Central memory CD8-positive, alpha-beta T cell (primary cell): ENCODE results near the gene SLC16A3.
"Not testable (repeated sequence)": the region's sequence is repeated elsewhere in the genome, so short reads cannot be mapped to it uniquely, and the experiment has no call there.

ENCODE experiments used
- ATAC-seq: fragments of 150-1000 bp; cut with Tn5 transposase; replicated peaks from 2 replicates; pipeline ENCODE4 v1.10.0; 2022; ENCODE audit warnings: mild to moderate bottlenecking, moderate FRiP score, moderate number of reproducible peaks; ENCODE audit not compliant: poor library complexity, severe bottlenecking; ENCODE audit errors: extremely low read depth
- DNase-seq, 2 donors: peaks; one replicate each; pipeline ENCODE4 v3.0.0; 2021; ENCODE audit warnings: low spot score in 2 of 2
- H3K27ac Mint-ChIP-seq: one replicate; pipeline ENCODE4 v1.8.0; 2022; ENCODE audit warnings: low read depth, mild to moderate bottlenecking, moderate library complexity, mixed read lengths
- H3K27me3 Mint-ChIP-seq: one replicate; pipeline ENCODE4 v1.8.0; 2022; ENCODE audit warnings: mixed read lengths
- H3K36me3 Mint-ChIP-seq: one replicate; pipeline ENCODE4 v1.8.0; 2022; ENCODE audit warnings: mild to moderate bottlenecking, moderate library complexity, mixed read lengths; ENCODE audit not compliant: insufficient read depth
- H3K4me1 Mint-ChIP-seq: one replicate; pipeline ENCODE4 v1.8.0; 2022; ENCODE audit warnings: mixed read lengths
- H3K4me3 Mint-ChIP-seq: one replicate; pipeline ENCODE4 v1.8.0; 2022; ENCODE audit warnings: mild to moderate bottlenecking, moderate library complexity, mixed read lengths
- H3K9me3 Mint-ChIP-seq: one replicate; pipeline ENCODE4 v1.8.0; 2022; ENCODE audit warnings: mixed read lengths

SLC16A3 gene

GRCh38 chr17:82195675-82196672 is 32.9 kb upstream of the SLC16A3 start:
- H3K4me3 Mint-ChIP-seq = no peak overlapping the region
- H3K27me3 Mint-ChIP-seq = no peaks in the 10 kb centered on the region
- H3K9me3 Mint-ChIP-seq = no peaks in the 10 kb centered on the region
- peaks cover 13% of the 10 kb centered on the region for H3K36me3 Mint-ChIP-seq
- no peak overlapping the region for H3K27ac Mint-ChIP-seq
- peaks cover 12% of the 10 kb centered on the region for H3K4me1 Mint-ChIP-seq
- ATAC-seq (no peak), DNase-seq (no peak)

DNA sequence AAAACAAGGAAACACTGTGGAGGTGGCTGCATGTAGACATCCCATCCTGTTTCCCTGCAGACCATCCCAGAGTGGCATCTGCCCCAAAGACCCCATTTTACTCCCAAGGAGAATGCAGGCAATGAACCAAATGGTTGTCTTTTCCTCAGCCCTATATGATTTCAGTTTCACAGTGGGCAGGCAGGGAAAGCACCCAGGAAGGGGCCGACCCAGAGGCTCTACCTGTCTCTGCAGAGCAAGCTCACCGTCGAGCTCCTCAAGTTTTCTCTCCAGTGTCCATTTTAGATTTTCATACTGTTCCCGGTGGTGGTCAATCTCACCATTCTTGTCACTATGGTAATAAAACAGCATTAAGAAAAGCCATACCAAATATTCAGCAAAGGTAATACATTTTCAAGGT is 30.8 kb upstream of the SLC16A3 start:
- DNase-seq = no peak
- H3K36me3 Mint-ChIP-seq = peaks cover 6% of the 10 kb centered on the region

DNA sequence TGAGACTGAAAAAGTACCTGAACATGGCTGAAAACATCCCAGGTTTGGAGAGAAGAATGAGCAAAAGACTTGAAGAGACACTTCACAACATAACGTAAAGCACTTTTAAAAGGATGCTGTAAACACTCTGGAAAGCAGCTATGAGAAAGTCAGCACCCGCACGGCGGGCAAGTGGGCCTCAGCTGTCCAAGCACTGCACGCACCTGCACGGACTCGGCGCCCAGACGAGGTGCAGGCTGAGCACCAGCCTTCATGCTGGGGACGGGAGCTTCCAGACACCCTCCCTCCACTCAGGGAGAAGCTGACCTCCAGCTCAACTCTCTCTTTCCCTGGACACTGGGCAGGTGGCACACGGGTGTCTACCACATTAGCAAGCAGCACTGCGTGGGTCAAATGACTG is 29.3 kb upstream of the SLC16A3 start:
- DNase-seq = no peak
- no peak for ATAC-seq
- Mint-ChIP-seq H3K9me3 (no peaks in the 10 kb centered on the region), H3K4me3 (no peak overlapping the region), H3K4me1 (peaks cover 12% of the 10 kb centered on the region), H3K36me3 (peaks cover 6% of the 10 kb centered on the region), H3K27ac (peak overlapping the region; percentile 82), H3K27me3 (no peaks in the 10 kb centered on the region)

More for the DNA sequence above, 30.8 kb upstream of the SLC16A3 start:
- Mint-ChIP-seq H3K4me1 (peaks cover 12% of the 10 kb centered on the region), H3K9me3 (no peaks in the 10 kb centered on the region), H3K27me3 (no peaks in the 10 kb centered on the region), H3K27ac (peak overlapping the region; percentile 61), H3K4me3 (no peak overlapping the region)
- ATAC-seq = no peak

GRCh38 chr17:82200135-82200534 is 28.7 kb upstream of the SLC16A3 start:
- H3K36me3 Mint-ChIP-seq = peaks cover 6% of the 10 kb centered on the region
- H3K27ac Mint-ChIP-seq = peak overlapping the region; percentile 82
- no peaks in the 10 kb centered on the region for H3K27me3 Mint-ChIP-seq
- H3K4me1 Mint-ChIP-seq = peaks cover 12% of the 10 kb centered on the region
- no peak for DNase-seq
- no peak for ATAC-seq
- no peak overlapping the region for H3K4me3 Mint-ChIP-seq
- no peaks in the 10 kb centered on the region for H3K9me3 Mint-ChIP-seq

- DNase-seq (peak; percentile 47 to 75), ATAC-seq (peak; percentile 100)
- peak overlapping the region; percentile 34 for H3K4me3 Mint-ChIP-seq
- no peaks in the 10 kb centered on the region for H3K9me3 Mint-ChIP-seq
- H3K36me3 Mint-ChIP-seq = peaks cover 6% of the 10 kb centered on the region
- H3K27ac Mint-ChIP-seq = peak overlapping the region; percentile 82
- no peaks in the 10 kb centered on the region for H3K27me3 Mint-ChIP-seq
- peaks cover 18% of the 10 kb centered on the region for H3K4me1 Mint-ChIP-seq
Observed at GRCh38 chr17:82200743-82201497, 27.9 kb upstream of the SLC16A3 start.

- no peaks in the 10 kb centered on the region for H3K27me3 Mint-ChIP-seq
- no peaks in the 10 kb centered on the region for H3K9me3 Mint-ChIP-seq
- H3K4me3 Mint-ChIP-seq = peak overlapping the region; percentile 32
- H3K4me1 Mint-ChIP-seq = peaks cover 24% of the 10 kb centered on the region
- H3K27ac Mint-ChIP-seq = peak overlapping the region; percentile 82
- ATAC-seq (no peak), DNase-seq (no peak)
- H3K36me3 Mint-ChIP-seq = peaks cover 4% of the 10 kb centered on the region
Observed at GRCh38 chr17:82201498-82201910, 27.3 kb upstream of the SLC16A3 start.

GRCh38 chr17:82202981-82203380 is 25.9 kb upstream of the SLC16A3 start:
- peaks cover 28% of the 10 kb centered on the region for H3K4me1 Mint-ChIP-seq
- ATAC-seq (no peak), DNase-seq (no peak)
- H3K9me3 Mint-ChIP-seq = no peaks in the 10 kb centered on the region
- H3K36me3 Mint-ChIP-seq = peaks cover 5% of the 10 kb centered on the region
- no peaks in the 10 kb centered on the region for H3K27me3 Mint-ChIP-seq
- H3K4me3 Mint-ChIP-seq = no peak overlapping the region
- H3K27ac Mint-ChIP-seq = no peak overlapping the region

DNA sequence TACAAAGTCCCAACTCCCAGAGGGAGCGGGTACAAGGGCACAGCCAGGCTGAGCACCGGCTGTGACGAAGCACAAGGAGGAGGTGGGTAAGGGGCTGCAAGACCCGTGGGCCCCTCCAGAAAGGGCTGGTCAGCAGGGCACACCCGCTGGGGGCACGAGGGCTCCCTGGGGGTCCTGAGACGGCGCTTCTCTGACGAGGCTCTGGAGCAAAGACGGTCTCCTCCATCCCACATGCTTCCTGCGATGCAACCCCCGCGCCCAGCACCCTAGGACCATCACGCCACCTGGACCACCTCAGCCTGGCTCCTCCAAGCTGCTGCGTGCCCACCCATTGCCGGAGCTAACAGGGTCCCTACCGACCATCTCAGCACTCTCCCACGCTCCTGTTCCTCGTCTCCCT is 24.9 kb upstream of the SLC16A3 start:
- Mint-ChIP-seq H3K4me1 (peaks cover 26% of the 10 kb centered on the region), H3K27ac (no peak overlapping the region), H3K9me3 (no peaks in the 10 kb centered on the region), H3K36me3 (peaks cover 4% of the 10 kb centered on the region), H3K27me3 (no peaks in the 10 kb centered on the region), H3K4me3 (no peak overlapping the region)
- no peak for ATAC-seq
- DNase-seq = no peak

DNA sequence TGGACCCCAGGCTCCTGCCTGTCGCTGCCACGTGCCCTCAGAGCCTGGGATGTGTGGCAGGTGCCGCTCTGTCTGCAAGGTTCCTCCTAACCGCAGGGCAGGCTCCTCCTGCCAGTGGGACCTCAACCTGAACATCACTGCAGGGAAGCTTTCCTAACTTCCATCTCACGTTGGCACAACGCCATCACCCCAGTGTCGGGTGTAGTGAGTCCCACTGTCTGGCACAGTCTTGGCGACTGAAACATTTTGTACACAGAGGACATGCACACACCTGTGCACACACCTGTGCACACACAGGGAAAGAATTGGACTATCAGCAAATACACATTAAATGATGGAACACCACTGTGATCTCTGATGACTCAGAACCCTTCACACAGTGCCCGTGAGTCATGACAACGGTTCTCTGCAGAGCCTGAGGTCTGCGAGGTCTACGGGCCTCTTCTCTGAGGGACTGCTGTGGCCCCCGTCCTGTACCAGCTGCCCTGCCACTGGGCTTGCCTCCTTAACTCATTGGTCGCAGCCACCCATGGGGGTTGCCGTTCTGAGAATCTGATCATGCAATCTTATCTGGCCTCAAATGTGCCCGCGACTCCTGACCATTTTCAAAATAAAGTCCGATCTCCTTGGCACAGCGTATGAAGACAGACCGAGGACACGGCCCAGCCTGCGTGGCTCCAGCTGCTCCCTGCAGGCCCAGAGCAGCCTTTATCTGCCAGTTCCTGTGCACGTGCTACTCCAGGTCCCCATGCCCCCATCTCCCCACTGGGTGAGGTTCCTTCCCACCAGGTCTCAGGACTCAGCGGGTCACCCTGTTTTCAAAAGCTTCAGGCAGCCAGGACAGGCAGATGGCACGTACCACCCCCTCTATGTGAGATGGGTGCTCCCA is 23.8 kb upstream of the SLC16A3 start:
- Mint-ChIP-seq H3K36me3 (peaks cover 4% of the 10 kb centered on the region), H3K27ac (peak overlapping the region; percentile 86), H3K4me3 (no peak overlapping the region), H3K4me1 (peaks cover 27% of the 10 kb centered on the region), H3K27me3 (no peaks in the 10 kb centered on the region), H3K9me3 (no peaks in the 10 kb centered on the region)
- DNase-seq = no peak
- no peak for ATAC-seq

DNA sequence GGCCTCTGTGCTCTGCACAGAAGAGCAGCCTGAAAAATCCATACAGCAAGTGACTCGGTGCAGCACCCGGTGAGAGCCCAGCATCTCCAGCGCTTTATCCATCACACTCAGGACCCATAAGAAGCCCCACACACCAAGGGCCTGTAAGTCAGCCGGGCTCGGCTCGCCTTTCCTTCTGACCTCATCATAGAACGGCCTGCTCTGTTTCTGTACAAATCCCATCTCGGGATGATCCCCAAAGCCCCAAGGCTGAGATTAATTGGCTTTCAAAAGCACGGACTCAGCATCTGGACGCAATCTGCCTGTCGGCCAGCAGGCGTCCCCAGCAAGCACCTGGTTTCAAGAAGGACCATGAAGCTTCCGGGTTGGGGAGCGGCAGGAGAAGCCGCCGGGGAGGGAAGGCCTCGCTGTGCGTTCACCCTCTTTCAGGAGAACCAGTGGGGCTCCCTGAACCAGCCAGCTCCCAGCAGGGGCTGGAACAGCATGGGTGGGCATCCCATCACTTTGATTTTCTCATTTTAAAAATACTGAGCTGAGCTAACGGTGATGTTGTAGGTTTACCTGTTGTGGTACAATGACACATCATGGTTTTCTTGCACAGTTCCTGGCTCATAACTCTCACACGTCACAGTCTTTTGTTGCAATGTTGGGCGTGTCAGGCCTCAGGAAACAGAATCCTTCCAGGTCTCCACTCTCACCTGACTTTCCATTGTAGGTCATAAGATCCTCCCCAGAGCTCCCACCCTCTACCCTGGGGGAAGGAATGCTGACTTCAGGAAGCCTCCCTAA is 22.9 kb upstream of the SLC16A3 start:
- peak overlapping the region; percentile 50 for H3K4me3 Mint-ChIP-seq
- H3K4me1 Mint-ChIP-seq = peaks cover 22% of the 10 kb centered on the region
- ATAC-seq = peak; percentile 88
- H3K27ac Mint-ChIP-seq = peak overlapping the region; percentile 86
- H3K27me3 Mint-ChIP-seq = no peaks in the 10 kb centered on the region
- H3K36me3 Mint-ChIP-seq = peaks cover 4% of the 10 kb centered on the region
- peak; percentile 62 to 71 for DNase-seq
- H3K9me3 Mint-ChIP-seq = no peaks in the 10 kb centered on the region

GRCh38 chr17:82210655-82211054 is 18.2 kb upstream of the SLC16A3 start:
- H3K4me3 Mint-ChIP-seq, H3K36me3 Mint-ChIP-seq, DNase-seq, H3K27ac Mint-ChIP-seq, H3K9me3 Mint-ChIP-seq, H3K27me3 Mint-ChIP-seq, ATAC-seq: not testable (repeated sequence)
- H3K4me1 Mint-ChIP-seq = peaks cover 37% of the 10 kb centered on the region
